Mesenchymal stem cell (in vitro differentiated cells and primary cell): ENCODE results near the gene SLC35F6.
"Not testable (repeated sequence)": the region's sequence is repeated elsewhere in the genome, so short reads cannot be mapped to it uniquely, and the experiment has no call there.

Source experiments
- DNase-seq: peaks from one replicate; pipeline ENCODE4 v3.0.0-alpha.2; 2013
- H2AFZ ChIP-seq: one replicate; pipeline ENCODE4 v1.6.1; 2013; ENCODE audit warnings: low read depth, mild to moderate bottlenecking, control low read depth, inconsistent platforms, low read length, moderate library complexity
- H2AK5ac ChIP-seq: 2 replicates; pipeline ENCODE4 v1.6.1; 2013; ENCODE audit warnings: low read length, moderate library complexity, mild to moderate bottlenecking, inconsistent platforms; ENCODE audit not compliant: severe bottlenecking
- H2BK120ac ChIP-seq: one replicate; pipeline ENCODE4 v1.6.1; 2013; ENCODE audit warnings: low read depth, mild to moderate bottlenecking, inconsistent platforms, low read length, moderate library complexity
- H2BK12ac ChIP-seq, 2 experiments: one replicate each; pipeline ENCODE4 v1.6.1; 2013; ENCODE audit warnings: inconsistent platforms in 2 of 2, low read length in 2 of 2, mild to moderate bottlenecking in 2 of 2, moderate library complexity in 2 of 2, control low read depth in 1 of 2
- H2BK15ac ChIP-seq: one replicate; pipeline ENCODE4 v1.6.1; 2013; ENCODE audit warnings: mild to moderate bottlenecking, low read depth, inconsistent platforms; ENCODE audit not compliant: poor library complexity, severe bottlenecking
- H2BK5ac ChIP-seq: 2 replicates; pipeline ENCODE4 v1.6.1; 2013; ENCODE audit warnings: low read depth, mild to moderate bottlenecking, low read length, control low read depth, inconsistent platforms; ENCODE audit not compliant: poor library complexity, severe bottlenecking
- H3K14ac ChIP-seq, 2 experiments: one replicate each; pipeline ENCODE4 v1.6.1; 2013; ENCODE audit warnings: inconsistent platforms in 2 of 2, low read length in 2 of 2, control low read depth in 1 of 2, mild to moderate bottlenecking in 1 of 2, moderate library complexity in 1 of 2
- H3K18ac ChIP-seq, 2 experiments: one replicate each; pipeline ENCODE4 v1.6.1; 2013; ENCODE audit warnings: inconsistent platforms in 2 of 2, low read length in 2 of 2, control low read depth in 1 of 2, low read depth in 1 of 2, mild to moderate bottlenecking in 1 of 2
- H3K23ac ChIP-seq, 2 experiments: one replicate each; pipeline ENCODE4 v1.6.1; 2013; ENCODE audit warnings: inconsistent platforms in 2 of 2, low read length in 2 of 2, mild to moderate bottlenecking in 2 of 2, moderate library complexity in 2 of 2, control low read depth in 1 of 2
- H3K27ac ChIP-seq: 2 replicates; pipeline ENCODE4 v1.5.1; 2013; ENCODE audit warnings: mild to moderate bottlenecking, moderate library complexity, low read length, control low read depth, inconsistent platforms; ENCODE audit not compliant: poor library complexity, severe bottlenecking
- H3K27me3 ChIP-seq, 2 experiments: 2 replicates each; pipeline versions ENCODE4 v1.6.1 to v1.7.0; 2013; ENCODE audit warnings: low read length in 2 of 2, mild to moderate bottlenecking in 2 of 2, moderate library complexity in 2 of 2, control low read depth in 1 of 2, inconsistent platforms in 1 of 2; ENCODE audit not compliant: control insufficient read depth in 1 of 2, insufficient read depth in 1 of 2
- H3K36me3 ChIP-seq, 2 experiments: 2 replicates each; pipeline versions ENCODE4 v1.6.1 to v1.7.0; 2013; ENCODE audit warnings: low read length in 2 of 2, control low read depth in 1 of 2, inconsistent platforms in 1 of 2, low read depth in 1 of 2, mild to moderate bottlenecking in 1 of 2; ENCODE audit not compliant: insufficient read depth in 2 of 2, control insufficient read depth in 1 of 2
- H3K4ac ChIP-seq, 2 experiments: one replicate each; pipeline ENCODE4 v1.6.1; 2013; ENCODE audit warnings: inconsistent platforms in 2 of 2, low read length in 2 of 2, mild to moderate bottlenecking in 2 of 2, moderate library complexity in 2 of 2, control low read depth in 1 of 2, low read depth in 1 of 2
- H3K4me1 ChIP-seq: 2 replicates; pipeline ENCODE4 v1.6.1; 2013; ENCODE audit warnings: low read depth, low read length, control low read depth; ENCODE audit not compliant: control insufficient read depth, insufficient read depth
- H3K4me2 ChIP-seq: 2 replicates; pipeline ENCODE4 v1.6.1; 2013; ENCODE audit warnings: low read length, mild to moderate bottlenecking, inconsistent platforms; ENCODE audit not compliant: poor library complexity, severe bottlenecking
- H3K4me3 ChIP-seq, 2 experiments: 2 replicates each; pipeline versions ENCODE4 v1.5.1 to v1.7.0; 2013; ENCODE audit warnings: low read length in 2 of 2, mild to moderate bottlenecking in 2 of 2, control low read depth in 1 of 2, low read depth in 1 of 2; ENCODE audit not compliant: insufficient read depth in 1 of 2
- H3K79me1 ChIP-seq: replicated peaks from 2 replicates; pipeline ENCODE4 v1.6.1; 2013; ENCODE audit warnings: mild to moderate bottlenecking, control low read depth, low read length, inconsistent platforms; ENCODE audit not compliant: poor library complexity, severe bottlenecking
- H3K9ac ChIP-seq: 2 replicates; pipeline ENCODE4 v1.7.0; 2013; ENCODE audit warnings: mild to moderate bottlenecking, low read length, moderate library complexity
- H3K9me3 ChIP-seq: 2 replicates; pipeline ENCODE4 v1.7.0; 2013; ENCODE audit warnings: mild to moderate bottlenecking, low read length; ENCODE audit not compliant: control insufficient read depth
- H4K8ac ChIP-seq: one replicate; pipeline ENCODE4 v1.6.1; 2013; ENCODE audit warnings: inconsistent platforms, mild to moderate bottlenecking, low read length, moderate library complexity
- H4K91ac ChIP-seq: one replicate; pipeline ENCODE4 v1.6.1; 2013; ENCODE audit warnings: mild to moderate bottlenecking, low read length, inconsistent platforms
- WGBS: methylation state at CpG from one replicate; pipeline ENCODE4 v1.1.7; 2013; ENCODE audit warnings: mixed read lengths; 5-methylcytosine and 5-hydroxymethylcytosine counted together

The SLC35F6 gene

GRCh38 chr2:26811791-26812694, 48.0 kb downstream of the SLC35F6 start:
- Histone ChIP-seq H2BK120ac (no peak overlapping the region), H3K4ac (no peak overlapping the region), H2AFZ (no peak overlapping the region), H3K4me2 (no peak overlapping the region), H4K8ac (no peak overlapping the region), H3K36me3 (no peaks in the 10 kb centered on the region), H2BK12ac (no peak overlapping the region), H3K4me1 (peaks cover 3% of the 10 kb centered on the region), H3K23ac (peak overlapping the region in 1 of 2 experiments; percentile 68), H3K79me1 (no peaks in the 10 kb centered on the region), H3K4me3 (no peak overlapping the region), H4K91ac (no peak overlapping the region), H2BK5ac (no peak overlapping the region), H2BK15ac (no peak overlapping the region), H3K27ac (no peak overlapping the region), H3K18ac (no peak overlapping the region), H3K27me3 (peaks cover 35 to 41% of the 10 kb centered on the region in 2 experiments), H3K9ac (no peak overlapping the region), H3K14ac (no peak overlapping the region), H2AK5ac (no peak overlapping the region), H3K9me3 (no peaks in the 10 kb centered on the region)
- DNase-seq, result no peak
- 88% methylated on average over 14 of the region's 14 CpGs for WGBS

- H3K23ac ChIP-seq, result no peak overlapping the region
- H2BK12ac ChIP-seq, result no peak overlapping the region
- no peak overlapping the region for H3K4me3 ChIP-seq
- no peak overlapping the region for H3K4me2 ChIP-seq
- no peak overlapping the region for H2BK15ac ChIP-seq
- no peaks in the 10 kb centered on the region for H3K9me3 ChIP-seq
- H2BK120ac ChIP-seq, result no peak overlapping the region
- H3K4ac ChIP-seq, result no peak overlapping the region
- no peak overlapping the region for H3K18ac ChIP-seq
- peaks cover 2% of the 10 kb centered on the region for H3K4me1 ChIP-seq
- H4K91ac ChIP-seq, result no peak overlapping the region
- WGBS, result 87% methylated on average over 3 of the region's 3 CpGs
- no peaks in the 10 kb centered on the region for H3K36me3 ChIP-seq
- H3K14ac ChIP-seq, result no peak overlapping the region
- no peak overlapping the region for H2AK5ac ChIP-seq
- DNase-seq, result no peak
- no peak overlapping the region for H3K9ac ChIP-seq
- peaks cover 35 to 44% of the 10 kb centered on the region in 2 experiments for H3K27me3 ChIP-seq
- no peaks in the 10 kb centered on the region for H3K79me1 ChIP-seq
- no peak overlapping the region for H2BK5ac ChIP-seq
- no peak overlapping the region for H3K27ac ChIP-seq
- no peak overlapping the region for H4K8ac ChIP-seq
- no peak overlapping the region for H2AFZ ChIP-seq
Observed at GRCh38 chr2:26812731-26813130, 48.6 kb downstream of the SLC35F6 start.

GRCh38 chr2:26814072-26814765, 50.1 kb downstream of the SLC35F6 start:
- H3K4ac ChIP-seq, H3K27ac ChIP-seq, H4K8ac ChIP-seq, H3K79me1 ChIP-seq, H2AFZ ChIP-seq, H3K4me1 ChIP-seq, H3K4me2 ChIP-seq, H3K9ac ChIP-seq, H3K18ac ChIP-seq, DNase-seq, H2BK120ac ChIP-seq, H2AK5ac ChIP-seq, H3K36me3 ChIP-seq, H3K23ac ChIP-seq, H2BK5ac ChIP-seq, H2BK15ac ChIP-seq, H2BK12ac ChIP-seq, H3K4me3 ChIP-seq, H3K14ac ChIP-seq, H3K9me3 ChIP-seq, H4K91ac ChIP-seq: not testable (repeated sequence)
- H3K27me3 ChIP-seq, result peaks cover 45 to 57% of the 10 kb centered on the region in 2 experiments
- 94% methylated on average over 44 of the region's 52 CpGs for WGBS

- WGBS, result 58% methylated on average over 2 of the region's 3 CpGs
Observed at GRCh38 chr2:26816893-26817292, 52.8 kb downstream of the SLC35F6 start.

More at GRCh38 chr2:26816893-26817292, 52.8 kb downstream of the SLC35F6 start:
- Histone ChIP-seq H2BK5ac (no peak overlapping the region), H2BK12ac (no peak overlapping the region), H3K9ac (no peak overlapping the region), H3K4ac (no peak overlapping the region), H3K18ac (no peak overlapping the region), H3K4me1 (no peaks in the 10 kb centered on the region), H3K4me3 (no peak overlapping the region), H3K4me2 (no peak overlapping the region), H3K36me3 (no peaks in the 10 kb centered on the region), H3K79me1 (no peaks in the 10 kb centered on the region), H2BK120ac (no peak overlapping the region), H3K27ac (no peak overlapping the region), H3K9me3 (no peaks in the 10 kb centered on the region), H4K91ac (no peak overlapping the region), H3K27me3 (peaks cover 26 to 43% of the 10 kb centered on the region in 2 experiments), H2AK5ac (no peak overlapping the region), H4K8ac (no peak overlapping the region), H3K23ac (no peak overlapping the region), H2BK15ac (no peak overlapping the region), H2AFZ (no peak overlapping the region), H3K14ac (no peak overlapping the region)
- no peak for DNase-seq
